K562 (cell line): Measurements from ENCODE around the gene SIK1. TPM values are rescaled to one million over a fixed set of nuclear protein-coding genes. Genes with fewer than 3 reads are reported as not detected.

Source experiments
- ATAC-seq: fragments of 200-7000 bp; cut with Tn5 transposase; 3 replicates; pipeline ENCODE4 v1.9.1; 2020; ENCODE audit warnings: moderate library complexity
- BruUV-seq: library from RNA; stranded (reverse); fragments of 400-500 nt; replicated peaks from 2 replicates; lab custom pipeline; 2021; lab: Mats Ljungman, UMichigan
- CTCF ChIA-PET: fragments of 300-600 bp; formaldehyde crosslinking; extraction: SDS; loops from one replicate; lab custom pipeline; 2021; ENCODE audit warnings: low intra/inter-chr PET ratio; lab: Yijun Ruan, JAX
- POLR2A ChIA-PET: fragments of 300-600, 350-650 bp; sonication (Branson Sonifier 250); formaldehyde crosslinking; extraction: SDS; loops from one replicate; lab custom pipeline; 2021; ENCODE audit warnings: antibody characterized with exemption, inconsistent platforms; lab: Yijun Ruan, JAX
- DNase-seq, 4 experiments: peaks; one replicate each; pipeline versions ENCODE4 v3.0.0 to v3.0.0-alpha.2; 2011 to 2018; ENCODE audit warnings: low spot score in 3 of 4, mixed read lengths in 3 of 4; ENCODE audit errors: extremely low read depth in 1 of 4
- FAIRE-seq: peaks from 2 replicates; lab custom pipeline; 2011; peaks lifted over from hg19 to GRCh38; lab: Jason Lieb, UNC
- H2AFZ ChIP-seq: 2 replicates; pipeline ENCODE4 v1.6.0; 2011; ENCODE audit warnings: low read depth, low read length, control low read depth, inconsistent platforms
- H3K27ac ChIP-seq: fragments of 200-600 bp; 3 replicates; pipeline ENCODE4 v1.8.0; 2011; ENCODE audit warnings: low read depth, mild to moderate bottlenecking, control low read depth, inconsistent platforms, low read length, moderate library complexity, mixed read lengths; ENCODE audit errors: extremely low read depth
- H3K27me3 ChIP-seq, 2 experiments: fragments of 300-600 bp in 1 of 2; 2 replicates in 1 of 2; 3 replicates in 1 of 2; pipeline versions ENCODE4 v1.6.0 to v1.8.0; 2011; ENCODE audit warnings: inconsistent platforms in 2 of 2, low read length in 2 of 2, mild to moderate bottlenecking in 1 of 2, mixed read lengths in 1 of 2, moderate library complexity in 1 of 2; ENCODE audit not compliant: control insufficient read depth in 2 of 2, insufficient read depth in 2 of 2
- H3K36me3 ChIP-seq: fragments of 300-600 bp; 3 replicates; pipeline ENCODE4 v1.8.0; 2011; ENCODE audit warnings: mild to moderate bottlenecking, low read length, inconsistent platforms; ENCODE audit not compliant: control insufficient read depth, insufficient read depth
- H3K4me1 ChIP-seq, 2 experiments: fragments of 200-600 bp in 1 of 2; replicated peaks in 1 of 2; 2 replicates in 1 of 2; 3 replicates in 1 of 2; pipeline versions ENCODE4 v1.5.1 to v1.8.0; 2011; ENCODE audit warnings: inconsistent platforms in 2 of 2, low read length in 2 of 2, mild to moderate bottlenecking in 1 of 2, mixed read lengths in 1 of 2, moderate library complexity in 1 of 2; ENCODE audit not compliant: control insufficient read depth in 2 of 2, insufficient read depth in 2 of 2
- H3K4me2 ChIP-seq: 2 replicates; pipeline ENCODE4 v1.6.1; 2011; ENCODE audit warnings: low read length, control low read depth, inconsistent platforms, mixed read lengths; ENCODE audit not compliant: insufficient read depth
- H3K4me3 ChIP-seq: fragments of 200-600 bp; sonication (generic), shearing (Covaris generic); 2 replicates; pipeline ENCODE4 v1.5.1; 2016; ENCODE audit warnings: control low read depth, inconsistent platforms
- H3K79me2 ChIP-seq: fragments of 200-600 bp; 3 replicates; pipeline ENCODE4 v1.8.0; 2011; ENCODE audit warnings: low read length, inconsistent platforms; ENCODE audit not compliant: control insufficient read depth, insufficient read depth
- H3K9ac ChIP-seq, 2 experiments: 2 replicates each; pipeline versions ENCODE4 v1.6.0 to v1.6.1; 2011; ENCODE audit warnings: low read depth in 2 of 2, low read length in 2 of 2, control low read depth in 1 of 2, inconsistent platforms in 1 of 2, mild to moderate bottlenecking in 1 of 2, mixed read lengths in 1 of 2; ENCODE audit not compliant: insufficient read depth in 1 of 2
- H3K9me1 ChIP-seq: one replicate; pipeline ENCODE4 v1.6.0; 2011; ENCODE audit warnings: inconsistent platforms, mild to moderate bottlenecking, low read length, moderate library complexity; ENCODE audit not compliant: control insufficient read depth, insufficient read depth
- H3K9me3 ChIP-seq: replicated peaks from 2 replicates; pipeline ENCODE4 v1.5.1; 2011; ENCODE audit warnings: low read depth, low read length, inconsistent platforms; ENCODE audit not compliant: control insufficient read depth, insufficient read depth
- H4K20me1 ChIP-seq: replicated peaks from 2 replicates; pipeline ENCODE4 v1.6.1; 2011; ENCODE audit warnings: low read length, inconsistent platforms, mixed read lengths; ENCODE audit not compliant: control insufficient read depth, insufficient read depth
- HNRNPK ChIP-seq: fragments of 200-400 bp; formaldehyde crosslinking; IDR thresholded peaks from one replicate; pipeline ENCODE4 v1.6.1; 2018; ENCODE audit warnings: mild to moderate bottlenecking, low read depth, low read length; ENCODE audit not compliant: poor library complexity, severe bottlenecking
- NR2C1 ChIP-seq, 2 experiments: fragments of 450-650 bp; IDR thresholded peaks; 2 replicates each; pipeline ENCODE4 v1.6.1; 2017; ENCODE audit warnings: mild to moderate bottlenecking in 2 of 2, antibody characterized with exemption in 1 of 2, inconsistent platforms in 1 of 2, missing compliant biosample characterization in 1 of 2, missing genetic modification characterization in 1 of 2
- TFAM ChIP-seq: fragments of 250-450 bp; sonication (Bioruptor Pico); conservative IDR thresholded peaks from 2 replicates; pipeline ENCODE4 v1.5.0; 2021; ENCODE audit warnings: mild to moderate bottlenecking, moderate library complexity
- ZBTB5 ChIP-seq: fragments of 450-650 bp; IDR thresholded peaks from 2 replicates; pipeline ENCODE4 v1.6.1; 2017; ENCODE audit warnings: antibody characterized with exemption
- ZNF609 ChIP-seq: sonication (generic); formaldehyde crosslinking; IDR thresholded peaks from 2 replicates; pipeline ENCODE4 v1.8.1; 2023; ENCODE audit warnings: missing genetic modification reagents, mild to moderate bottlenecking, borderline replicate concordance
- ZNF639 ChIP-seq, 2 experiments: fragments of 200-800 bp in 1 of 2; sonication (Bioruptor generic) in 1 of 2; sonication (generic) in 1 of 2; formaldehyde crosslinking in 1 of 2; IDR thresholded peaks in 1 of 2; conservative IDR thresholded peaks in 1 of 2; 2 replicates each; pipeline versions ENCODE4 v1.5.0 to v1.6.1; 2016 to 2020; ENCODE audit warnings: missing compliant biosample characterization in 1 of 2, missing genetic modification characterization in 1 of 2, missing genetic modification reagents in 1 of 2
- ZNF695 ChIP-seq: fragments of 450-650 bp; formaldehyde crosslinking; IDR thresholded peaks from 2 replicates; pipeline ENCODE4 v1.4.0; 2020; ENCODE audit warnings: mild to moderate bottlenecking, moderate library complexity
- WGBS: fragments of 100-300 bp; shearing (Covaris generic); methylation state at CpG from one replicate; pipeline ENCODE4 v1.1.6; 2016; ENCODE audit warnings: low coverage, mixed read lengths; ENCODE audit not compliant: insufficient coverage; ENCODE audit errors: missing lambda C conversion rate; 5-methylcytosine and 5-hydroxymethylcytosine counted together
- in situ Hi-C: fragments of 300-500 bp; cut with MboI; formaldehyde crosslinking; loops from 4 replicates; pipeline ENCODE4 v1.15.0; 2018; ENCODE audit warnings: inconsistent platforms, mixed read lengths
- intact Hi-C: fragments of 100-400 bp; cut with micrococcal nuclease; formaldehyde crosslinking; loops from 2 replicates; pipeline ENCODE4 v1.14.2; 2022
- polyA plus RNA-seq, 8 experiments: library from polyadenylated mRNA; depleted of rRNA in 4 of 8; stranded (reverse) in 5 of 8; unstranded in 3 of 8; fragments of >200 nt; fragmentation: Nextera tagmentation in 2 of 8; fragmentation: Illumina TruSeq in 1 of 8; extraction: Ambion mirVana in 2 of 8; extraction: Trizol in 1 of 8; gene quantifications; 2 replicates each; pipeline versions ENCODE4 v1.2.1 to v1.2.3, GENCODE V29; 2011 to 2014; ENCODE audit warnings: inconsistent platforms in 1 of 8, missing spikeins in 1 of 8
- total RNA-seq, 7 experiments: library from RNA; depleted of rRNA in 6 of 7; stranded (reverse); fragments of >200 nt in 6 of 7; fragmentation: Illumina TruSeq in 2 of 7; extraction: Trizol in 2 of 7; gene quantifications; 2 replicates each; pipeline versions ENCODE4 v1.2.1 to v1.2.3, GENCODE V29; 2011 to 2021; ENCODE audit warnings: low replicate concordance in 1 of 7

The SIK1 gene
- total and polyA plus RNA-seq, 9 of the 15 experiments (the other 6 are each of a cell fraction or from before 2014, with no cell fraction given): 0.45 to 4.3 (median 1.8) TPM; not detected in 2

- TF ChIP-seq ZBTB5: no peak
- TF ChIP-seq TFAM (CRISPR knock-in tag): no peak
- no peak for TF ChIP-seq NR2C1 (IDR thresholded peaks at IDR 0.05)
- TF ChIP-seq NR2C1 (tag; IDR thresholded peaks at IDR 0.05): no peak
These were observed 52.6 kb downstream of the SIK1 start (continued) for GRCh38 chr21:43374228-43374885.

- under 1% methylated on average over 21 of the region's 21 CpGs for WGBS
- POLR2A ChIA-PET: interaction anchor here (0.7 to 1.1 kb wide), 3 partner anchors 9 to 72 kb away, joined by 3 to 5 read pairs (median 4); no protein-coding TSS in a partner anchor
- no peak overlapping the region for H3K4me3 ChIP-seq
- peak; percentile 15; the same call in 1 of the 3 replicates for ATAC-seq
- peaks cover 38 to 76% of the 10 kb centered on the region in 2 experiments for H3K27me3 ChIP-seq
- BruUV-seq: no TSS peak
- H3K4me1 ChIP-seq: peaks cover 0 to 9% of the 10 kb centered on the region in 2 experiments; a peak in 2 of 5 replicates
- no peak for DNase-seq
- FAIRE-seq: no peak
- in situ Hi-C loops (no loop called here), intact Hi-C loops (no loop called here)
- peaks cover 4% of the 10 kb centered on the region for H3K9me1 ChIP-seq
- H4K20me1 ChIP-seq: peaks cover 33% of the 10 kb centered on the region
- no peak overlapping the region for H2AFZ ChIP-seq
- no peak overlapping the region for H3K27ac ChIP-seq
- no peaks in the 10 kb centered on the region for H3K9me3 ChIP-seq
- CTCF ChIA-PET: no interaction called here
- H3K79me2 ChIP-seq: no peaks in the 10 kb centered on the region
- H3K36me3 ChIP-seq: no peaks in the 10 kb centered on the region
- peak overlapping the region in 1 of 2 experiments; percentile 36; a peak in 1 of 4 replicates for H3K9ac ChIP-seq
- H3K4me2 ChIP-seq: no peak overlapping the region
- no peak for TF ChIP-seq HNRNPK
- no peak for TF ChIP-seq ZNF609 (CRISPR knock-in tag)
- TF ChIP-seq ZNF639 (CRISPR knock-in tag; conservative IDR thresholded peaks at IDR 0.05 in 1 of 2, IDR thresholded peaks at IDR 0.05 in 1 of 2): no peak
- no peak for TF ChIP-seq ZNF695
These were observed 53.3 kb downstream of the SIK1 start for GRCh38 chr21:43373362-43374227.
